PFSK-1 (cell line): Measurements from ENCODE around the gene CSF3.

ENCODE experiments used
- POLR2AphosphoS5 ChIP-seq: IDR thresholded peaks from 2 replicates; pipeline ENCODE4 v1.6.1; 2012; ENCODE audit warnings: low read depth, mild to moderate bottlenecking, control low read depth, low read length, moderate library complexity
- SIN3A ChIP-seq: IDR thresholded peaks from 2 replicates; pipeline ENCODE4 v1.6.1; 2012; ENCODE audit warnings: mild to moderate bottlenecking, low read length, moderate library complexity, borderline replicate concordance; ENCODE audit not compliant: insufficient read depth
- TAF1 ChIP-seq: IDR thresholded peaks from 2 replicates; pipeline ENCODE4 v1.6.1; 2012; ENCODE audit warnings: low read length, control low read depth, borderline replicate concordance; ENCODE audit not compliant: insufficient read depth
- TF ChIP-seq, protein P1 (sequence below), 2 experiments: IDR thresholded peaks; 2 replicates each; pipeline versions ENCODE4 v1.6.1 to v1.8.0; 2011 to 2012; ENCODE audit warnings: low read depth in 2 of 2, low read length in 2 of 2, control low read depth in 1 of 2, inconsistent platforms in 1 of 2, mild to moderate bottlenecking in 1 of 2, moderate library complexity in 1 of 2; ENCODE audit not compliant: insufficient read depth in 1 of 2

DNA sequence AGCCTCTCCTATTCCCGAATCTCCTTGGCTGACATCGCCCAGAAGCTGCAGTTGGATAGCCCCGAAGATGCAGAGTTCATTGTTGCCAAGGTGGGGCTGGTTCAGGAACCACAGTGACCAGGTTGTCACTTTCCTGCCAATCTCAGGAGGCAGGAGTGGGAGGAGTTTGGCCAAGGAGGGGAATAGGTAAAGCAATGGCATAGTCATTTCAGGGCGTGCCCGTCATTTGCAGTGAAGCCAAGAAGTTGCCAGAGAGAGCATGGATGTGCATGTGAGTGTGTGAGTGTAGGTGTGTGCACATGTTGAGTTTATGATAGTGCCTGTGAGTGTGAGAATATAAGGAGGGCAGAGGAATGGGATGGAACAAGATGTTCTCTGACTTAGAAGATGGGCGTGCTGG lies 19.8 kb upstream of the CSF3 start:
- TF ChIP-seq POLR2AphosphoS5 (no peak), TAF1 (no peak), SIN3A (no peak)
- TF ChIP-seq, protein P1, sequence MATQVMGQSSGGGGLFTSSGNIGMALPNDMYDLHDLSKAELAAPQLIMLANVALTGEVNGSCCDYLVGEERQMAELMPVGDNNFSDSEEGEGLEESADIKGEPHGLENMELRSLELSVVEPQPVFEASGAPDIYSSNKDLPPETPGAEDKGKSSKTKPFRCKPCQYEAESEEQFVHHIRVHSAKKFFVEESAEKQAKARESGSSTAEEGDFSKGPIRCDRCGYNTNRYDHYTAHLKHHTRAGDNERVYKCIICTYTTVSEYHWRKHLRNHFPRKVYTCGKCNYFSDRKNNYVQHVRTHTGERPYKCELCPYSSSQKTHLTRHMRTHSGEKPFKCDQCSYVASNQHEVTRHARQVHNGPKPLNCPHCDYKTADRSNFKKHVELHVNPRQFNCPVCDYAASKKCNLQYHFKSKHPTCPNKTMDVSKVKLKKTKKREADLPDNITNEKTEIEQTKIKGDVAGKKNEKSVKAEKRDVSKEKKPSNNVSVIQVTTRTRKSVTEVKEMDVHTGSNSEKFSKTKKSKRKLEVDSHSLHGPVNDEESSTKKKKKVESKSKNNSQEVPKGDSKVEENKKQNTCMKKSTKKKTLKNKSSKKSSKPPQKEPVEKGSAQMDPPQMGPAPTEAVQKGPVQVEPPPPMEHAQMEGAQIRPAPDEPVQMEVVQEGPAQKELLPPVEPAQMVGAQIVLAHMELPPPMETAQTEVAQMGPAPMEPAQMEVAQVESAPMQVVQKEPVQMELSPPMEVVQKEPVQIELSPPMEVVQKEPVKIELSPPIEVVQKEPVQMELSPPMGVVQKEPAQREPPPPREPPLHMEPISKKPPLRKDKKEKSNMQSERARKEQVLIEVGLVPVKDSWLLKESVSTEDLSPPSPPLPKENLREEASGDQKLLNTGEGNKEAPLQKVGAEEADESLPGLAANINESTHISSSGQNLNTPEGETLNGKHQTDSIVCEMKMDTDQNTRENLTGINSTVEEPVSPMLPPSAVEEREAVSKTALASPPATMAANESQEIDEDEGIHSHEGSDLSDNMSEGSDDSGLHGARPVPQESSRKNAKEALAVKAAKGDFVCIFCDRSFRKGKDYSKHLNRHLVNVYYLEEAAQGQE (IDR thresholded peaks at IDR 0.05; ENCODE audit: insufficient read depth in 1 of 2, low read depth in 2 of 2, low read length in 2 of 2), result no peak
